ENCODE measurements around the gene PNPLA6.

PNPLA6 gene

GRCh38 chr19:7582446-7582845, 46.9 kb downstream of the PNPLA6 start:
- Histone ChIP-seq H3K27me3 (ENCODE audit: insufficient read depth, low read depth) (peaks cover 56% of the 10 kb centered on the region), H3K79me2 (ENCODE audit: insufficient read depth, low read depth) (no peaks in the 10 kb centered on the region), H3K4me3 (IDR thresholded peaks at IDR 0.05; ENCODE audit: insufficient read depth, low read depth, low read length) (no peak overlapping the region), H3K36me3 (ENCODE audit: insufficient read depth) (no peaks in the 10 kb centered on the region), H3K27ac (no peak overlapping the region), H3K9ac (no peak overlapping the region), H2AFZ (ENCODE audit: low read depth) (no peak overlapping the region), H3K4me1 (ENCODE audit: low read depth, poor library complexity, severe bottlenecking) (no peaks in the 10 kb centered on the region), H4K20me1 (ENCODE audit: insufficient read depth) (no peaks in the 10 kb centered on the region), H3K4me2 (no peak overlapping the region)
- TF ChIP-seq CTCF (conservative IDR thresholded peaks at IDR 0.05; ENCODE audit: low read depth, low read length) = no peak

DNA sequence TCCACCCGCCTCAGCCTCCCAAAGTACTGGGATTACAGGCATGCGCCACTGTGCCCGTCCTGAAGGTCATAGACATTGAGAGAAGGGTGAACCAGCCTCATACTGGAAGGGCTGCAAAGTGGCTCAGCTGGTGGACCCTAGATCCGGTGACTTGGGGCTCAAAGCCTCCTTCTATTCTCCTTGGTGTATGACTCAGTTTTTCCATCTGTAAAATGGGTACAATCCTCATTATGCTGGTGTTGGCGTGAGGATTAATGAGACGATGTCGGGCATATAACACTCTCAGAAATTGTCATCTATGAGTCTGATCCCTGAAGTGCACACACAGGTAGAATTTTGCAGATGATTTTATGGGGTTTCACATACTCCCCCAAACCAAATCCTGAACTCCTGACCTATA, 54.3 kb downstream of the PNPLA6 start:
- TF ChIP-seq CTCF (conservative IDR thresholded peaks at IDR 0.05; ENCODE audit: low read depth, low read length) = no peak
- no peak overlapping the region for H3K27ac ChIP-seq

GRCh38 chr19:7590256-7590655, 54.7 kb downstream of the PNPLA6 start:
- TF ChIP-seq CTCF (conservative IDR thresholded peaks at IDR 0.05; ENCODE audit: low read depth, low read length) = no peak
- Histone ChIP-seq H2AFZ (ENCODE audit: low read depth) (no peak overlapping the region), H3K79me2 (ENCODE audit: insufficient read depth, low read depth) (no peaks in the 10 kb centered on the region), H3K27me3 (ENCODE audit: insufficient read depth, low read depth) (peaks cover 29% of the 10 kb centered on the region; the same call in 1 of the 2 replicates), H3K4me3 (IDR thresholded peaks at IDR 0.05; ENCODE audit: insufficient read depth, low read depth, low read length) (no peak overlapping the region), H3K4me2 (no peak overlapping the region), H4K20me1 (ENCODE audit: insufficient read depth) (no peaks in the 10 kb centered on the region), H3K4me1 (ENCODE audit: low read depth, poor library complexity, severe bottlenecking) (no peaks in the 10 kb centered on the region), H3K36me3 (ENCODE audit: insufficient read depth) (no peaks in the 10 kb centered on the region), H3K27ac (no peak overlapping the region), H3K9ac (no peak overlapping the region)

More for the DNA sequence above, 54.3 kb downstream of the PNPLA6 start:
- Histone ChIP-seq H4K20me1 (ENCODE audit: insufficient read depth) (no peaks in the 10 kb centered on the region), H3K9ac (no peak overlapping the region), H3K36me3 (ENCODE audit: insufficient read depth) (no peaks in the 10 kb centered on the region), H3K4me2 (no peak overlapping the region), H3K27me3 (ENCODE audit: insufficient read depth, low read depth) (peaks cover 25% of the 10 kb centered on the region; the same call in 1 of the 2 replicates), H3K79me2 (ENCODE audit: insufficient read depth, low read depth) (no peaks in the 10 kb centered on the region), H2AFZ (ENCODE audit: low read depth) (no peak overlapping the region), H3K4me1 (ENCODE audit: low read depth, poor library complexity, severe bottlenecking) (no peaks in the 10 kb centered on the region), H3K4me3 (IDR thresholded peaks at IDR 0.05; ENCODE audit: insufficient read depth, low read depth, low read length) (no peak overlapping the region)

DNA sequence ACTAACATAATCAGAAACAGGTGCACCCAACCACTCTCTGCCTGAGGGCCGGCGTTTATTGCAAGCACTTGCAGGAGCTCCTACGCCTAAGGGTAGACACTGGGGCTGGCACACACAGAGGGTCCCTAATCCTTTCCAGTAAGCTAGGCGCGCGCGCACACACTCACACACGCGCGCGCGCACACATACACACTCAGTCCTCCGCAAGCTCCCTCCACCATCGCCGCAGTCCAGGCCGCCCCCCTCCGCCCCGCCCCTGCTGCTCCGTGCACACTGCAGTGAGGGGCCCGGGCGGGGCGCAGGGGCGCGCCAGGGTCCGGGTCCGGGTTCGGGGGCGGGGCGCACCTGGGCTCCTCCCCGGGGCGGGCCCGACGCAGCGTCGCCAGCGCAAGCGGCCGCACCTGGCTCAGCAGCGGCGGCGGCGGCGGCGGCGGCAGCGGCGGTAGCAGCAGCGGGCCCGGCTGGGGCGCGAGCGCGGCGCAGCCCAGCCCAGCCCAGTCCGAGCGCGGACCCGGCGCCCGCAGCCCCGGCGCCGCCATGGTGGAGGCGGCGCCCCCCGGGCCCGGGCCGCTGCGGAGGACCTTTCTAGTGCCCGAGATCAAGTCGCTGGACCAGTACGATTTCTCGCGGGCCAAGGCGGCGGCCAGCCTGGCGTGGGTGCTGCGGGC, 60.1 kb downstream of the PNPLA6 start, which contains the start of gene CAMSAP3:
CAMSAP3 (plus strand) TSS at position 398 of the 668 bp plus-strand sequence; CDS start at position 538, 140 bp downstream.
- H3K27me3 ChIP-seq (ENCODE audit: insufficient read depth, low read depth) = peaks cover 20% of the 10 kb centered on the region; the same call in 1 of the 2 replicates
- H3K4me2 ChIP-seq = peak within 1 kb of the TSS; percentile 48
- H3K27ac ChIP-seq = no peak within 1 kb of the TSS
- H2AFZ ChIP-seq (ENCODE audit: low read depth) = peak within 1 kb of the TSS; percentile 71
- no peak within 1 kb of the TSS for H3K4me3 ChIP-seq (IDR thresholded peaks at IDR 0.05; ENCODE audit: insufficient read depth, low read depth, low read length)
- no peaks in the 10 kb centered on the region for H3K79me2 ChIP-seq (ENCODE audit: insufficient read depth, low read depth)
- H3K9ac ChIP-seq = no peak within 1 kb of the TSS
- no peak for TF ChIP-seq CTCF (conservative IDR thresholded peaks at IDR 0.05; ENCODE audit: low read depth, low read length)
- no peaks in the 10 kb centered on the region for H4K20me1 ChIP-seq (ENCODE audit: insufficient read depth)
- H3K36me3 ChIP-seq (ENCODE audit: insufficient read depth) = no peaks in the 10 kb centered on the region
- H3K4me1 ChIP-seq (ENCODE audit: low read depth, poor library complexity, severe bottlenecking) = no peaks in the 10 kb centered on the region

Measured in KMS-11 (cell line).